Stimulated activated naive CD4-positive, alpha-beta T cell treated with Interleukin-2 at 50 U/mL for 16 hours (primary cell): Measurements from ENCODE around the gene PCSK4.

Experiments used
- DNase-seq: peaks from one replicate; lab custom pipeline; 2025; lab: John Stamatoyannopoulos, UW

The PCSK4 gene

DNA sequence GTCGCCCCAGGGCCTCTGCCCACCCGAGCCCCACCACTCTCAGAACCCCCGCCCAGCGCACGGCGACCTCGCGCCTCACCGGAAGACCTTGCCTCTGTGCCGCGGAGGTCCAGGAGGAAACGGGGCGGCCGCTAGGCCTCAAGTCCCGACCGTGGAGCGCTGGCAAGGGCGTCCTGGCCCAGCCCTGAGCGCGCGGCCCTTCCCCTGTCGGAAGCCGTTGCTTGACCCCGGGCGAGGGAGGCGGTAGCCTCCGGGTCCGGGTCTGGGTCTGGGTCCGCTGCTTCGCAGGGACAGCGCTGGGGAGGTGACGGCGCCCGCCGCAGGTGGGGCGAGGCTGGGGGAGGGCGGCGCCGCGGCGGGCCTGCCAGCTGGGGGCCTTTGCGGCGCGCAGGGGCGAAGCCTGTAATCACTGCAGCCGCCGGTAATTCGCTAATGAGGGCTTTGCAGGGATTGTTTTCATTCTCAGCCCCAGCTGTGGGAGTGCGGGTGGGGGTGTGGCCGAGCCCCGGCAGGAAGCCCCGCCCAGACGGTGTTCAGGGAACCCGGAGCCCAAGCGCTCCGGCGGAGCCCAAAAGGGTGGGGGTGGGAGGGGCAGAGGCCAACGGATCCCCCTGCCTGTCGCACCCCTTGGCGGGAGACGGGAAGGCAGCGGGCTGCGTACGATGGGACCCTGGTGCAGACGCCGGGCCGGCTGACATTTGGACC is 19.7 kb downstream of the PCSK4 start:
- peak; percentile 63 for DNase-seq

- no peak for DNase-seq
These were observed 20.2 kb downstream of the PCSK4 start for GRCh38 chr19:1470055-1470304.

- DNase-seq, result peak; percentile 23
These were observed 20.7 kb downstream of the PCSK4 start for GRCh38 chr19:1469255-1470054.

DNA sequence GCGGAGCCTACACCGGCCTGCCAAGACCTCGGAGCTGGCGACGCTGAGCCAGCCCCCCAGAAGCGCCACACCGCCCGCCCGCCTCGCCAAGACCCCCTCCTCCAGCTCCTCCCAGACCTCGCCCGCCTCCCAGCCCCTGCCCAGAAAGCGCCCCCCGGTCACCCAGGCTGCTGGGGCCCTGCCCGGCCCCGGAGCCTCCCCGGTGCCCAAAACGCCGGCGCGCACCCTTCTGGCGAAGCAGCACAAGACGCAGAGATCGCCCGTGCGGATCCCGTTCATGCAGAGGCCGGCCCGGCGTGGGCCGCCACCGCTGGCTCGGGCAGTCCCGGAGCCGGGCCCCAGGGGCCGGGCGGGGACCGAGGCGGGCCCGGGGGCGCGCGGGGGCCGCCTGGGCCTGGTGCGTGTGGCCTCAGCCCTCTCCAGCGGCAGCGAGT is 21.3 kb downstream of the PCSK4 start:
- DNase-seq, result peak; percentile 36

DNA sequence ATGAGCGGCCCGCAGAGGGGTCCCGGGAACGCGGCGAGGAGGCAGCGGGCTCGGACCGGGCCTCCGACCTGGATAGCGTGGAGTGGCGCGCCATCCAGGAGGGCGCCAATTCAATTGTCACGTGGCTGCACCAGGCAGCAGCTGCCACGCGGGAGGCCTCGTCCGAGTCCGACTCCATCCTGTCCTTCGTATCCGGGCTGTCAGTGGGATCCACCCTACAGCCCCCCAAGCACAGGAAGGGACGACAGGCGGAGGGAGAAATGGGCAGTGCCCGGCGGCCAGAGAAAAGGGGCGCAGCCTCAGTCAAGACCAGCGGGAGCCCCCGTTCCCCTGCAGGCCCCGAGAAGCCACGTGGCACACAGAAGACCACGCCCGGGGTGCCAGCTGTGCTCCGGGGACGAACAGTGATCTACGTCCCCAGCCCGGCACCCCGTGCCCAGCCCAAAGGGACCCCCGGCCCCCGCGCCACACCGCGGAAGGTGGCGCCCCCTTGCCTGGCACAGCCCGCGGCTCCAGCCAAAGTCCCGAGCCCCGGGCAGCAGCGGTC is 21.8 kb downstream of the PCSK4 start:
- DNase-seq, result no peak

GRCh38 chr19:1467490-1468273 is 22.5 kb downstream of the PCSK4 start:
- no peak for DNase-seq

- no peak for DNase-seq
These were observed 23.0 kb downstream of the PCSK4 start for GRCh38 chr19:1467215-1467489.

GRCh38 chr19:1466461-1467214 is 23.5 kb downstream of the PCSK4 start:
- DNase-seq, result no peak

- DNase-seq, result no peak
These were observed 24.1 kb downstream of the PCSK4 start for GRCh38 chr19:1466018-1466460.

GRCh38 chr19:1465191-1466016 is 24.7 kb downstream of the PCSK4 start:
- DNase-seq, result peak; percentile 24

GRCh38 chr19:1461862-1462261 is 28.3 kb downstream of the PCSK4 start:
- DNase-seq, result no peak

DNA sequence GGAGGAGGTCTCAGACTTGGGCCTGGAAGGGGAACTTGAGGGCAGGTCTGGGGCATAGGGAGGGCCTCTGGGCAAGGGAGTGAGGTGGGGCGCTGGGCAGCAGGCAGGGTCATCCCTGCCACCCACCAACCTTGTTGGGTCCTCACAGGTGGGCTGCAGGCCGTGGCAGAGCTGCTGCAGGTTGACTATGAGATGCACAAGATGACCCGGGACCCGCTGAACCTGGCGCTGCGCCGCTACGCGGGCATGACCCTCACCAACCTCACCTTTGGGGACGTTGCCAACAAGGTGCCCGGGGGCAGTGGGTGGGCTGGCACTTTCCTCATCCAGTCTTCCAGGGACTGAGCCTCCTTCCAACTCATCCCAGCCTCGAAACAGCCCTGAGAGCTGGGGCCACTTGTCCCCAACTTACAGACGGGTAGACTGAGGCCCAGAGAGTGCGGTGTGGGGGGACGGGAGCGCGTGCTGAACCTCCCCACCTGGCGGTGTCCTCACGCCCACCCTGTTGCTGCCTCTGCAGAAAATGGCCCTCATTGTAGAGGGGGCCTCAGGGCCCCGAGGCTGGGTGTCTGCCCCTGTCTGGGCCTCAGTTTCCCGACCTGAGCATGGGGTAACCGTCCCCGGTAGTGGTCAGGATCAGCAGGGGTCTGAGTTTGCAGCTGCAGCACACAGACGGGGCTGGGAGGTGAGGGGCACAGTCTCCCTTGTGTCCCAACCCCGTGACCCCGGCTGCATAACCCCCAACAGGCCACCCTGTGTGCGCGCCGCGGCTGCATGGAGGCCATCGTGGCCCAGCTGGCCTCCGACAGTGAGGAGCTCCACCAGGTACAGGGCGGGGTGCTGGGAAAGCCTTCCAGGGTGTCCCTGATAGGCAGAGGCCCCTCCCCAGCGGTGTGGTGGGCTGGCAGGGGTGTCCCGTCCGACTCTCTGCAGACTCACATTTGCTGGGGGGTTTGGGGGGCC is 29.8 kb downstream of the PCSK4 start:
- DNase-seq, result no peak

- DNase-seq, result no peak
These were observed 30.7 kb downstream of the PCSK4 start for GRCh38 chr19:1459479-1459878.

- no peak for DNase-seq
These were observed 32.3 kb downstream of the PCSK4 start for GRCh38 chr19:1457892-1458291.

DNA sequence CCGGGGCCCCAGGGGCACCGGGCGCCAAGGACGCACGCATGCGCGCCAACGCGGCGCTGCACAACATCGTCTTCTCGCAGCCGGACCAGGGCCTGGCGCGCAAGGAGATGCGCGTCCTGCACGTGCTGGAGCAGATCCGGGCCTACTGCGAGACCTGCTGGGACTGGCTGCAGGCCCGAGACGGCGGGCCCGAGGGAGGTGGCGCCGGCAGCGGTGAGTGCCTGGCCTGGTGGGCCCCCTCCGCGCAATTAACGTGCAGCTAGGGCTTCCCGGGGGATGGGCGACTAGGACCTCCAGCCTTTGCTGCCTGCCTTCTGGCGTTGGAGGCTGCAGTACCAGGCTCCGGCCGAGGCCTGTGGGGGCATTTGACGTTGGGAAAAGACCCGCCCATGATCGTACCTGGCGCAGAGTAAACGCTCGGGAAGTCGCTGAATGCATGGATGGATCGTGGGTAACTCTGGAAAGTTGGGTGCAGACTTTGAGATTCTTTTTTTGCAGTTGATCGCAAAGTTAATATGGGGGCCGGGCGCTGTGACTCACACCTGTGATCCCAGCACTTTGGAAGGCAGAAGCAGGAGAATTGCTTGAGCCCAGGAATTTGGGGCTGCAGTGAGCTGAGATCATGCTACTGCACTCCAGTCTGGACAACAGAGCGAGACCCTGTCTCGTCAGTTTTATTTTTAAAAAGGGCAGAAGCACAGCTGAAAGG is 33.0 kb downstream of the PCSK4 start:
- no peak for DNase-seq

DNA sequence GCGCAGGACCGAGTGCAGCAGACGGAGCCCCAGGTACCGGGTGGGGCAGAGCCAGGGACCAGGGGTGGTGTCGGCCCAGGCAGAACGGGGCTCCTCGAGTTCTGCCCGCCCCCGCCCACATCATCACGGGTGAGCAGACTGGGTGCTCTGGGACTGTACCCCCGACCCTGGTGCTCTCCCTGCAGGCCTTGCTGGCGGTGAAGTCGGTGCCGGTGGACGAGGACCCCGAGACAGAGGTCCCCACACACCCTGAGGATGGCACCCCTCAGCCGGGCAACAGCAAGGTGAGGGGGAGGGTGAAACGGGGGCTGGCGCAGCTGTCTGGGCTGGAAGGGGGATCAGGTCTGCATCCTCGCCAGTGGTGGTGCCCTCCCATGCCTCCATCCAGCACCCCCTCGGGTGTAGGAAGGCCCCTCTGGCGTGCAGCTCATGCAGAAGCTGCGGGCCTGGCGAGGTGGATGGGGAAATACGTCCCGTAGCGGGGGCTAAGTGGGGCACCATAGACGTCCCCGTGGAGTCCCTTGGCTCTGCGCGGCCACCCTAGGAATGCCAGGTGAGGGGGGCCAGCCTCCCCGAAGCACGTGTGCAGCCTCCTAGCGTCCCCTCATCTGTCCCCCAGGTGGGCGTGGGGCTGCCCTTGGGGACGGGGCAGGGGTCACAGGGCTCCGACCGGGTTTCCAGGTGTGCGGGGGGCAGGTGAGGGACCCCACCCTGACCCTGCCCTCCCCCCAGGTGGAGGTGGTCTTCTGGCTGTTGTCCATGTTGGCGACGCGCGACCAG is 33.8 kb downstream of the PCSK4 start:
- no peak for DNase-seq

GRCh38 chr19:1455336-1456120 is 34.6 kb downstream of the PCSK4 start:
- DNase-seq, result peak; percentile 35

GRCh38 chr19:1455002-1455335 is 35.2 kb downstream of the PCSK4 start:
- no peak for DNase-seq
